AG04449 (cell line): ENCODE measurements around the gene ELF2.

Experiments used
- CTCF ChIA-PET: fragments of 350-600 bp; formaldehyde crosslinking; extraction: SDS; loops from one replicate; lab custom pipeline; 2021; ENCODE audit warnings: antibody characterized with exemption; lab: Yijun Ruan, JAX
- POLR2A ChIA-PET: fragments of 400-600, 350-600 bp; formaldehyde crosslinking; extraction: SDS; loops from one replicate; lab custom pipeline; 2020; ENCODE audit warnings: antibody characterized with exemption, inconsistent platforms; lab: Yijun Ruan, JAX
- DNase-seq: peaks from one replicate; pipeline ENCODE4 v3.0.0-alpha.2; 2010; ENCODE audit warnings: low read depth, low spot score
- H3K4me3 ChIP-seq: 2 replicates; pipeline ENCODE4 v1.5.1; 2011; ENCODE audit warnings: low read depth, mild to moderate bottlenecking, control low read depth, low read length
- TF ChIP-seq, protein P1 (sequence below): IDR thresholded peaks from one replicate; pipeline ENCODE4 v1.5.1; 2011; ENCODE audit warnings: mild to moderate bottlenecking, moderate library complexity, low read length, control low read depth, inconsistent platforms; ENCODE audit not compliant: insufficient read depth; ENCODE audit errors: missing control alignments

Gene ELF2

DNA sequence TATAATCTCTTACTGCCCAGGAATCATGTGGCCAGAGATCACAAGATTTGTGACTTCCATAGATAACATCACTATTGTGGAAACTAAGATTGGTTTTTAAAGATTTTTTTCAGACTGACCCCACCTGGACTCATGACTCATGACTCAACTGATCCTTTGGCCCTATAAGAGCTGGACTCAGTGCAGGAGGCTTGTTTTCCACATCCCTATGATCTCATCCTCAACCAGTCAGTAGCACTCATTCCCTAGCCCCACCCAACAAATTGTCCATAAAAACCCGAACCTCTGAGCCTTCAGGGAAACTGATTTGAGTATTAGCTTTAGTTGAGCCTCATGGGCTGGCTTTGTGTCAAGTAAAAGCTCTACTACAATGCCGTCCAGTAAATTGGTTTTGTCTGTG is 169.4 kb downstream of the ELF2 start:
- ChIA-PET CTCF (no interaction called here), POLR2A (no interaction called here)

More for the DNA sequence above, 169.4 kb downstream of the ELF2 start:
- TF ChIP-seq, protein P1, sequence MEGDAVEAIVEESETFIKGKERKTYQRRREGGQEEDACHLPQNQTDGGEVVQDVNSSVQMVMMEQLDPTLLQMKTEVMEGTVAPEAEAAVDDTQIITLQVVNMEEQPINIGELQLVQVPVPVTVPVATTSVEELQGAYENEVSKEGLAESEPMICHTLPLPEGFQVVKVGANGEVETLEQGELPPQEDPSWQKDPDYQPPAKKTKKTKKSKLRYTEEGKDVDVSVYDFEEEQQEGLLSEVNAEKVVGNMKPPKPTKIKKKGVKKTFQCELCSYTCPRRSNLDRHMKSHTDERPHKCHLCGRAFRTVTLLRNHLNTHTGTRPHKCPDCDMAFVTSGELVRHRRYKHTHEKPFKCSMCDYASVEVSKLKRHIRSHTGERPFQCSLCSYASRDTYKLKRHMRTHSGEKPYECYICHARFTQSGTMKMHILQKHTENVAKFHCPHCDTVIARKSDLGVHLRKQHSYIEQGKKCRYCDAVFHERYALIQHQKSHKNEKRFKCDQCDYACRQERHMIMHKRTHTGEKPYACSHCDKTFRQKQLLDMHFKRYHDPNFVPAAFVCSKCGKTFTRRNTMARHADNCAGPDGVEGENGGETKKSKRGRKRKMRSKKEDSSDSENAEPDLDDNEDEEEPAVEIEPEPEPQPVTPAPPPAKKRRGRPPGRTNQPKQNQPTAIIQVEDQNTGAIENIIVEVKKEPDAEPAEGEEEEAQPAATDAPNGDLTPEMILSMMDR: no peak
- no peak for DNase-seq
- no peak overlapping the region for H3K4me3 ChIP-seq
